HEK293 (cell line): ENCODE measurements around the gene OTP.
A peak's percentile ranks its signal among the peaks of the same experiment; 100 is the strongest.

Experiments
- ATF2 ChIP-seq: fragments of 450-650 bp; formaldehyde crosslinking; IDR thresholded peaks from 2 replicates; pipeline ENCODE4 v1.5.1; 2016; ENCODE audit warnings: missing biosample characterization, missing genetic modification characterization, low read depth
- CTCF ChIP-seq: fragments of 450-650 bp; formaldehyde crosslinking; IDR thresholded peaks from 2 replicates; pipeline ENCODE4 v1.5.1; 2016; ENCODE audit warnings: missing biosample characterization, missing genetic modification characterization
- ELK4 ChIP-seq: IDR thresholded peaks from 2 replicates; pipeline ENCODE4 v1.6.1; 2011; ENCODE audit warnings: mild to moderate bottlenecking, low read depth, low read length, borderline replicate concordance
- GFI1B ChIP-seq: fragments of 450-650 bp; formaldehyde crosslinking; IDR thresholded peaks from 2 replicates; pipeline ENCODE4 v1.5.1; 2016; ENCODE audit warnings: missing biosample characterization, missing genetic modification characterization
- HOXD13 ChIP-seq: sonication (generic); formaldehyde crosslinking; IDR thresholded peaks from 2 replicates; pipeline ENCODE4 v1.8.0; 2022; ENCODE audit warnings: missing genetic modification reagents, borderline replicate concordance
- IKZF3 ChIP-seq: fragments of 450-650 bp; IDR thresholded peaks from 2 replicates; pipeline ENCODE4 v1.5.0; 2018; ENCODE audit warnings: missing biosample characterization, mild to moderate bottlenecking, missing genetic modification characterization, moderate library complexity
- INSM2 ChIP-seq: fragments of 450-650 bp; formaldehyde crosslinking; IDR thresholded peaks from 2 replicates; pipeline ENCODE4 v1.5.1; 2016; ENCODE audit warnings: missing biosample characterization, missing genetic modification characterization
- KLF8 ChIP-seq: fragments of 450-650 bp; formaldehyde crosslinking; IDR thresholded peaks from 2 replicates; pipeline ENCODE4 v1.5.1; 2016; ENCODE audit warnings: missing biosample characterization, missing genetic modification characterization
- ZBTB21 ChIP-seq: fragments of 450-650 bp; formaldehyde crosslinking; IDR thresholded peaks from 2 replicates; pipeline ENCODE4 v1.5.1; 2017; ENCODE audit warnings: missing biosample characterization, missing genetic modification characterization
- ZBTB26 ChIP-seq: fragments of 450-650 bp; formaldehyde crosslinking; optimal IDR thresholded peaks from 2 replicates; pipeline ENCODE3; 2016; ENCODE audit warnings: missing biosample characterization, mild to moderate bottlenecking, missing genetic modification characterization
- ZBTB7A ChIP-seq: fragments of 450-650 bp; formaldehyde crosslinking; IDR thresholded peaks from 2 replicates; pipeline ENCODE4 v1.5.1; 2016; ENCODE audit warnings: low read depth, missing biosample characterization, missing genetic modification characterization
- ZBTB8A ChIP-seq: fragments of 450-650 bp; formaldehyde crosslinking; IDR thresholded peaks from 2 replicates; pipeline ENCODE4 v1.5.1; 2016; ENCODE audit warnings: missing biosample characterization, missing genetic modification characterization
- ZFP37 ChIP-seq: fragments of 450-650 bp; formaldehyde crosslinking; IDR thresholded peaks from 2 replicates; pipeline ENCODE4 v1.5.1; 2016; ENCODE audit warnings: missing biosample characterization, missing genetic modification characterization
- ZNF16 ChIP-seq: fragments of 450-650 bp; formaldehyde crosslinking; IDR thresholded peaks from 2 replicates; pipeline ENCODE4 v1.5.1; 2016; ENCODE audit warnings: low read depth, missing biosample characterization, missing genetic modification characterization
- ZNF19 ChIP-seq: fragments of 450-650 bp; formaldehyde crosslinking; IDR thresholded peaks from 2 replicates; pipeline ENCODE4; 2016; ENCODE audit warnings: missing biosample characterization, missing genetic modification characterization, low read depth
- ZNF23 ChIP-seq: fragments of 450-650 bp; formaldehyde crosslinking; IDR thresholded peaks from 2 replicates; pipeline ENCODE4 v1.5.1; 2016; ENCODE audit warnings: missing biosample characterization, missing genetic modification characterization, borderline replicate concordance
- ZNF248 ChIP-seq: fragments of 450-650 bp; formaldehyde crosslinking; IDR thresholded peaks from 2 replicates; pipeline ENCODE4 v1.5.1; 2017; ENCODE audit warnings: missing biosample characterization, missing genetic modification characterization
- ZNF266 ChIP-seq: fragments of 450-650 bp; formaldehyde crosslinking; IDR thresholded peaks from 2 replicates; pipeline ENCODE4 v1.5.1; 2016; ENCODE audit warnings: missing biosample characterization, missing genetic modification characterization, low read depth
- ZNF335 ChIP-seq: fragments of 450-650 bp; formaldehyde crosslinking; conservative IDR thresholded peaks from 2 replicates; pipeline ENCODE4 v1.5.1; 2016; ENCODE audit warnings: missing biosample characterization, missing genetic modification characterization
- ZNF391 ChIP-seq: fragments of 450-650 bp; formaldehyde crosslinking; IDR thresholded peaks from 2 replicates; pipeline ENCODE4 v1.5.1; 2016; ENCODE audit warnings: low read depth, missing biosample characterization, missing genetic modification characterization, borderline replicate concordance
- ZNF398 ChIP-seq: fragments of 450-650 bp; formaldehyde crosslinking; IDR thresholded peaks from 2 replicates; pipeline ENCODE4 v1.5.1; 2017; ENCODE audit warnings: missing biosample characterization, missing genetic modification characterization
- ZNF426 ChIP-seq: fragments of 450-650 bp; formaldehyde crosslinking; IDR thresholded peaks from 2 replicates; pipeline ENCODE4 v1.5.1; 2017; ENCODE audit warnings: missing biosample characterization, missing genetic modification characterization, mild to moderate bottlenecking, inconsistent platforms, moderate library complexity
- ZNF596 ChIP-seq: fragments of 450-650 bp; IDR thresholded peaks from 2 replicates; pipeline ENCODE4 v1.5.0; 2018; ENCODE audit warnings: missing biosample characterization, mild to moderate bottlenecking, missing genetic modification characterization, moderate library complexity
- ZNF660 ChIP-seq: fragments of 450-650 bp; IDR thresholded peaks from 2 replicates; pipeline ENCODE4 v1.5.1; 2018; ENCODE audit warnings: missing biosample characterization, mild to moderate bottlenecking, missing genetic modification characterization
- ZNF768 ChIP-seq: fragments of 450-650 bp; formaldehyde crosslinking; IDR thresholded peaks from 2 replicates; pipeline ENCODE4 v1.5.1; 2018; ENCODE audit warnings: missing biosample characterization, mild to moderate bottlenecking, missing genetic modification characterization
- ZSCAN18 ChIP-seq: fragments of 450-650 bp; formaldehyde crosslinking; IDR thresholded peaks from 2 replicates; pipeline ENCODE4 v1.5.1; 2016; ENCODE audit warnings: missing biosample characterization, missing genetic modification characterization

The OTP gene

GRCh38 chr5:77645158-77645994 lies 6.9 kb upstream of the OTP start (continued):
- TF ChIP-seq CTCF (0 out of 2 replicates have a peak, but pooled peaks have one; percentile 16), ZBTB26 (peak; percentile 56), ZNF16 (tag by site-specific recombination) (no peak), INSM2 (no peak), KLF8 (tag by site-specific recombination) (no peak), ZNF660 (tag by site-specific recombination) (peak; percentile 54; the same call in 1 of the 2 replicates), GFI1B (tag by site-specific recombination) (no peak), ZNF19 (tag by site-specific recombination) (no peak), IKZF3 (tag by site-specific recombination) (0 out of 2 replicates have a peak, but pooled peaks have one; percentile 18), ZSCAN18 (tag by site-specific recombination) (no peak), ZBTB21 (tag by site-specific recombination) (no peak), ATF2 (tag by site-specific recombination) (no peak), ZNF391 (no peak), HOXD13 (CRISPR knock-in tag) (no peak), ZBTB8A (tag by site-specific recombination) (no peak; the same call in 1 of the 2 replicates), ZNF398 (no peak), ZNF248 (tag by site-specific recombination) (no peak), ZNF426 (tag by site-specific recombination) (no peak), ZNF335 (tag by site-specific recombination) (peak; percentile 63; the same call in 1 of the 2 replicates), ZNF596 (tag by site-specific recombination) (peak; percentile 32; the same call in 1 of the 2 replicates), ZFP37 (no peak), ELK4 (no peak), ZNF266 (tag by site-specific recombination) (no peak), ZNF23 (no peak), ZBTB7A (tag by site-specific recombination) (no peak), ZNF768 (tag by site-specific recombination) (no peak)
